ENCODE results near the gene NOL3.

Gene NOL3

DNA sequence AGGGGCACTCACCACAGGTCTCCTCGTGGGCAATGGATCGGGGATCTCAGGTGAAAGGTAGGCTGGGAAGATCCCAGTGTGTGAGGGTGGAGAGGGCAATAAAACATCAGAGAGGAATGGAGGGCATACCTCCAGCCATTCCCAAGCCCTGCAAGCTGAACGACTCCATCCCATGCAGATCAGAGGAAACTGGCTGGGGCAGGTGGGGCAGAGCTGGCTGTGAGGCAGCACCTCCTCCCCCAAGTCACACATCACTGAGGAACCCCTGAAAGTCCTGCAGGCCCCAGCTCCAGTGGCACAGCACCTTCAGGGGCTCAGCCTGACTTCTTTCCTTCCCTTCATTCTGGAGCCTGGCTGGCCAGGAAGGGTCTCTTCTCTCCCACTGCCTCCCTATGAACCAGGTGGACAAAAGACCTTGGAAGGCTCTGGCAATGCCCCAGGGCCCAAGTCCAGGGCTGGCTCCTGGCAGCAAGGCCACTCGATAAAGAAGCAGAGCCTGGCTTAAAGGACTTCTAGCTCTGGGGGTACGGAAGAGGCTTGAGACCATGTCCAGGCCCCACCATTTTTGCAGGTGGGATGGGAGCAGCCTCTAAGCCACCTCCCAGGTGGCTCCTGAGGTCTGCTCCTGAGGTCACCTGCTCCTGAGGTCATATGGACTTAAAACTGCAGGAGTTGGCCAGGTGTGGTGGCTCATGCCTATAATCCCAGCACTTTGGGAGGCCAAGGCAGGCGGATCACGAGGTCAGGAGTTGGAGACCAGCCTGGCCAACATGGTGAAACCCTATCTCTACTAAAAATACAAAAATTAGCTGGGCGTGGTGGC lies 43.1 kb downstream of the NOL3 start:
- no peak for DNase-seq (ENCODE audit: low read depth)
- H3K4me3 ChIP-seq (ENCODE audit: low read length) = no peak overlapping the region
- TF ChIP-seq, protein P1, sequence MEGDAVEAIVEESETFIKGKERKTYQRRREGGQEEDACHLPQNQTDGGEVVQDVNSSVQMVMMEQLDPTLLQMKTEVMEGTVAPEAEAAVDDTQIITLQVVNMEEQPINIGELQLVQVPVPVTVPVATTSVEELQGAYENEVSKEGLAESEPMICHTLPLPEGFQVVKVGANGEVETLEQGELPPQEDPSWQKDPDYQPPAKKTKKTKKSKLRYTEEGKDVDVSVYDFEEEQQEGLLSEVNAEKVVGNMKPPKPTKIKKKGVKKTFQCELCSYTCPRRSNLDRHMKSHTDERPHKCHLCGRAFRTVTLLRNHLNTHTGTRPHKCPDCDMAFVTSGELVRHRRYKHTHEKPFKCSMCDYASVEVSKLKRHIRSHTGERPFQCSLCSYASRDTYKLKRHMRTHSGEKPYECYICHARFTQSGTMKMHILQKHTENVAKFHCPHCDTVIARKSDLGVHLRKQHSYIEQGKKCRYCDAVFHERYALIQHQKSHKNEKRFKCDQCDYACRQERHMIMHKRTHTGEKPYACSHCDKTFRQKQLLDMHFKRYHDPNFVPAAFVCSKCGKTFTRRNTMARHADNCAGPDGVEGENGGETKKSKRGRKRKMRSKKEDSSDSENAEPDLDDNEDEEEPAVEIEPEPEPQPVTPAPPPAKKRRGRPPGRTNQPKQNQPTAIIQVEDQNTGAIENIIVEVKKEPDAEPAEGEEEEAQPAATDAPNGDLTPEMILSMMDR (conservative IDR thresholded peaks at IDR 0.05; ENCODE audit: low read length) = no peak

DNA sequence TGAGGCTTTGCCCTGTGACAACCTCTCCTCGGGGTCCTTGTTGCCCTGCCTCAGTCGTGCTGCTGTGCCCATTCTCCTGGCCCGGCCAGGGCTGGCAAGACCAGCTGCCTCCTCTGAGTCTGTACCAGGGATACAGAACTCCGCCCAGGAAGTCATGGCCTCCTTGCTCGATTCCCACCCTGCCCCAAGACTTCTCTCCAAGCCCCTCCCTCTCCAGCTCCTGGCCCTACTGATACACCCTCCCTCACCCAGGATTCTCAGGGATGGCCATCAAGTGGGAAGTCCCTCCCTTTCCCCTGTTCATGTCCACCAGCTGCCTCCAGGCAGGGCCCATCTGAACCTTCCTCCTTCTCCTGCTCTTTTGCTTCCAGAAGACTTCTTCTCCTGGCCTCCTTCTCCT lies 45.4 kb downstream of the NOL3 start:
- TF ChIP-seq, protein P1 (conservative IDR thresholded peaks at IDR 0.05; ENCODE audit: low read length) = no peak
- H3K4me3 ChIP-seq (ENCODE audit: low read length) = no peak overlapping the region
- DNase-seq (ENCODE audit: low read depth) = no peak

DNA sequence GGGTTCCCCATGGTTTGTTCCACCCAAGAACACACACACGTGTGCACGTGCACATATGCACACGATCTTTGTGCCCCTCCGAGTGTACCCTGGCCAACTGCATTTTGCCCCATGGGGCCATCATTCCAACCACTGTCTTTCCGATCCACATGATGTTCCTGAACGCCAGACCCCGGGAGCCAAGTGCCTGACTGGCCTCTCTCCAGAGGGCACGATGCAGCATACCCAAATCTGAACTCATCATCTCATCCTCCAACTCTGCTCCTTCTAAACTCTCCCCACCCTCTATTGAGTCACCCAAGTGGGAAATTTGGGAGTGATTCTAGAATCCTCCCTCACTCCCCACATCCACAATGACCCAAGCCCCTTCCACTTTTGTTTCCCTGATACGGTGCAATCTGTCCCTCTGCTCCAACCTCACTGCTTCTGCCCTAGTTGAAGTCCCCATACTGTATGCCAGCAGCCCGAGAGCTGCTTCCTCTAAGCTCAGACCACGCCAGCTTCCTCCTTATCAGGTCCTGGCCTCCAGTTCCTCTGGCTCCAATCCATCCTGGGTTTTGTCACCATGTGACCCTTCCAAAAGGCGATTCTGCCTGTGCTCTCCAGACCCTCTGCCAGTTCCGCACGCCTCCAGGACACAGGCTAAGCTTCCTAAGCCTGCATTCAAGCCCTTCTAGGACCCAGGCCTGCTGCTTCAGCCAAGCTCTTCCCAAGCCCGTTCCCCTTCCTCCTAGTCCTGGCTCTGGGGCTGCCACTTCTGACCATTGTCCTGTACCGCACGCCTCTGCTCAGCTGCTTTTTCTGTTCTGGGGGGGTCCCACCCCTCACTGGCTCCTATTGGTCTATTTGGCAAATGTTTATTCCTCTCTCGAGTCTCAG lies 46.5 kb downstream of the NOL3 start:
- TF ChIP-seq, protein P1 (conservative IDR thresholded peaks at IDR 0.05; ENCODE audit: low read length) = no peak
- no peak for DNase-seq (ENCODE audit: low read depth)
- no peak overlapping the region for H3K4me3 ChIP-seq (ENCODE audit: low read length)

DNA sequence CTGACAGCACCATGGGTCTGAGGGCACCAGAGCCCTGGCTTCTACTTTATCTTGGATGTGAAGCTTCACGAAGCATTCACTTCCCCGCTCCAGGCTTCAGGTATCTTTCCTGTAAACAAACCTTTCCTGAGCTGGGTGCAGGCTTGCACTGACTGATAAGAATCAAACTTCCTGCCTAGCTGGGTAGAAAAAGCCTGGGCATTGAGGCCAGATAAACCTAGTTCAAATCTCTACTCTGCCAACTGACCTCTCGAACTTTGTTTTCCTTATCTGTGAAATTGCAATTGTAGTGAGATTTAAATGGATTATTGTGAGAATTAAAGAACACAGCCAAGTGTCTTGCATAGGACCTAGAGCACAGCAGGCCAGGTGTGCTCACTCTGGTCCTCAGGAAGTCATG lies 53.7 kb downstream of the NOL3 start:
- no peak overlapping the region for H3K4me3 ChIP-seq (ENCODE audit: low read length)
- TF ChIP-seq, protein P1 (conservative IDR thresholded peaks at IDR 0.05; ENCODE audit: low read length) = no peak
- DNase-seq (ENCODE audit: low read depth) = no peak
